CD4-positive, alpha-beta T cell treated with Interleukin-1 beta for 1 hour (primary cell): Measurements from ENCODE around the gene NRSN2.
"Not testable (repeated sequence)": the region's sequence is repeated elsewhere in the genome, so short reads cannot be mapped to it uniquely, and the experiment has no call there.

Experiments used
- DNase-seq, 2 donors: peaks; one replicate each; pipeline ENCODE4 v3.0.0-alpha.2; 2020 to 2022

The NRSN2 gene

GRCh38 chr20:325889-326644 lies 20.8 kb upstream of the NRSN2 start:
- peak; percentile 39 to 55 for DNase-seq

- DNase-seq: no peak
Observed at GRCh38 chr20:326645-327185, 20.2 kb upstream of the NRSN2 start.

- peak; percentile 79 to 84 for DNase-seq
Observed at GRCh38 chr20:327186-328026, 19.5 kb upstream of the NRSN2 start.

- DNase-seq: peak in 1 of 2 donors; percentile 7
Observed at GRCh38 chr20:328027-328974, 18.6 kb upstream of the NRSN2 start.

- no peak for DNase-seq
Observed at GRCh38 chr20:328975-329695, 17.8 kb upstream of the NRSN2 start.

- DNase-seq: no peak
Observed at GRCh38 chr20:329851-330232, 17.1 kb upstream of the NRSN2 start.

- DNase-seq: peak; percentile 70 to 79
Observed at GRCh38 chr20:330233-331149, 16.4 kb upstream of the NRSN2 start.

- DNase-seq: no peak
Observed at GRCh38 chr20:334578-334977, 12.3 kb upstream of the NRSN2 start.

- not testable (repeated sequence) for DNase-seq
Observed at GRCh38 chr20:336040-336439, 10.9 kb upstream of the NRSN2 start.

- DNase-seq: no peak
Observed at GRCh38 chr20:341682-342081, 5.2 kb upstream of the NRSN2 start.

GRCh38 chr20:343107-343506 lies 3.8 kb upstream of the NRSN2 start:
- no peak for DNase-seq

GRCh38 chr20:346033-346639 lies 775 bp upstream of the NRSN2 start:
- no peak for DNase-seq

- no peak for DNase-seq
Observed at GRCh38 chr20:347317-347639, 367 bp downstream of the NRSN2 start.

- peak; percentile 68 to 72 for DNase-seq
Observed at GRCh38 chr20:347640-348484, 951 bp downstream of the NRSN2 start.

GRCh38 chr20:348972-349841 lies 2.3 kb downstream of the NRSN2 start:
- no peak for DNase-seq

GRCh38 chr20:353166-353565 lies 6.3 kb downstream of the NRSN2 start:
- no peak for DNase-seq

GRCh38 chr20:354298-354977 lies 7.5 kb downstream of the NRSN2 start:
- peak; percentile 81 to 86 for DNase-seq

- not testable (repeated sequence) for DNase-seq
Observed at GRCh38 chr20:356154-356553, 9.2 kb downstream of the NRSN2 start.
